B cell (primary cell): ENCODE measurements around the gene SLC35G2. TPM values are rescaled to one million over a fixed set of nuclear protein-coding genes. Genes with fewer than 3 reads are reported as not detected.

Source experiments
- ATAC-seq: fragments of 200-7000 bp; cut with Tn5 transposase; one replicate; pipeline ENCODE4 v1.10.0; 2021; ENCODE audit warnings: low read depth, mild to moderate bottlenecking, moderate number of reproducible peaks, moderate library complexity
- CTCF ChIA-PET: fragments of 350-600 bp; sonication (Branson Sonifier 250); formaldehyde crosslinking; loops from one replicate; lab custom pipeline; 2021; ENCODE audit warnings: antibody characterized with exemption, inconsistent platforms; lab: Charles Lee
- POLR2A ChIA-PET: fragments of 350-600 bp; sonication (Branson Sonifier 250); formaldehyde crosslinking; loops from one replicate; lab custom pipeline; 2021; ENCODE audit warnings: antibody characterized with exemption; lab: Charles Lee
- DNase-seq: peaks from one replicate; pipeline ENCODE4 v3.0.0; 2013
- H2AFZ ChIP-seq: 2 replicates; pipeline ENCODE4 v1.6.1; 2012; ENCODE audit warnings: mild to moderate bottlenecking, low read depth, low read length; ENCODE audit not compliant: insufficient read depth, poor library complexity, severe bottlenecking
- H3K27ac ChIP-seq, 2 donors: 1 replicate in 1 of 2; 2 replicates in 1 of 2; pipeline ENCODE4 v1.5.1; 2012 to 2013; ENCODE audit warnings: low read length in 2 of 2, mild to moderate bottlenecking in 2 of 2, moderate library complexity in 1 of 2
- H3K27me3 ChIP-seq, 4 experiments: fragments of 200-600 bp in 1 of 4; sonication (generic) in 1 of 4; replicated peaks in 1 of 4; 1 replicate in 2 of 4; 2 replicates in 2 of 4; pipeline versions ENCODE4 v1.6.1 to v1.7.0; 2013 to 2016; ENCODE audit warnings: low read length in 3 of 4, mild to moderate bottlenecking in 2 of 4, mixed read lengths in 1 of 4, moderate library complexity in 1 of 4; ENCODE audit not compliant: insufficient read depth in 4 of 4, control insufficient read depth in 3 of 4; ENCODE audit errors: control extremely low read depth in 1 of 4
- H3K36me3 ChIP-seq, 2 experiments: replicated peaks in 1 of 2; 1 replicate in 1 of 2; 2 replicates in 1 of 2; pipeline versions ENCODE4 v1.6.1 to v1.7.1; 2013; ENCODE audit warnings: low read length in 1 of 2; ENCODE audit not compliant: insufficient read depth in 2 of 2, control insufficient read depth in 1 of 2; ENCODE audit errors: control extremely low read depth in 1 of 2, extremely low read depth in 1 of 2
- H3K4me1 ChIP-seq, 2 donors: fragments of 200-600 bp in 1 of 2; sonication (generic) in 1 of 2; 1 replicate in 1 of 2; 2 replicates in 1 of 2; pipeline versions ENCODE4 v1.5.1 to v1.6.1; 2013 to 2017; ENCODE audit warnings: low read length in 2 of 2; ENCODE audit not compliant: control insufficient read depth in 2 of 2, insufficient read depth in 2 of 2
- H3K4me2 ChIP-seq: replicated peaks from 2 replicates; pipeline ENCODE3; 2012; ENCODE audit warnings: mild to moderate bottlenecking, low read depth, low read length; ENCODE audit not compliant: poor library complexity, severe bottlenecking
- H3K4me3 ChIP-seq, 5 experiments: fragments of 200-600 bp in 1 of 5; sonication (generic) in 1 of 5; 1 replicate in 3 of 5; 2 replicates in 2 of 5; pipeline versions ENCODE4 v1.5.1 to v1.7.0; 2011 to 2016; ENCODE audit warnings: low read length in 4 of 5, mild to moderate bottlenecking in 4 of 5, low read depth in 2 of 5, control low read depth in 1 of 5, moderate library complexity in 1 of 5; ENCODE audit not compliant: insufficient read depth in 1 of 5; ENCODE audit errors: control extremely low read depth in 1 of 5, extremely low read depth in 1 of 5
- H3K79me2 ChIP-seq: fragments of 200-600 bp; sonication (generic); one replicate; pipeline ENCODE4 v1.6.0; 2016; ENCODE audit warnings: low read length; ENCODE audit not compliant: control insufficient read depth, insufficient read depth
- H3K9ac ChIP-seq: fragments of 200-600 bp; sonication (generic); 2 replicates; pipeline ENCODE4 v1.6.1; 2017; ENCODE audit warnings: mild to moderate bottlenecking, low read length, moderate library complexity
- H3K9me3 ChIP-seq, 3 donors: one replicate each; pipeline versions ENCODE4 v1.6.1 to v1.7.1; 2013; ENCODE audit warnings: low read length in 2 of 3; ENCODE audit not compliant: control insufficient read depth in 2 of 3, insufficient read depth in 1 of 3; ENCODE audit errors: control extremely low read depth in 1 of 3
- H4K20me1 ChIP-seq: 2 replicates; pipeline ENCODE4 v1.6.0; 2012; ENCODE audit warnings: mild to moderate bottlenecking, low read length; ENCODE audit not compliant: insufficient read depth, control insufficient read depth, poor library complexity, severe bottlenecking
- H3K27ac Mint-ChIP-seq: one replicate; pipeline ENCODE4 v1.8.0; 2021; ENCODE audit warnings: mixed read lengths
- H3K27me3 Mint-ChIP-seq: one replicate; pipeline ENCODE4 v1.8.0; 2021; ENCODE audit warnings: mixed read lengths
- H3K4me1 Mint-ChIP-seq: one replicate; pipeline ENCODE4 v1.8.0; 2021; ENCODE audit warnings: mixed read lengths
- H3K4me3 Mint-ChIP-seq: one replicate; pipeline ENCODE4 v1.8.0; 2021; ENCODE audit warnings: mixed read lengths
- H3K9me3 Mint-ChIP-seq: one replicate; pipeline ENCODE4 v1.8.0; 2022; ENCODE audit warnings: mixed read lengths; ENCODE audit not compliant: insufficient read depth
- CTCF ChIP-seq: fragments of 200-600 bp; IDR thresholded peaks from one replicate; pipeline ENCODE4 v1.8.0; 2022; ENCODE audit warnings: antibody characterized with exemption, mild to moderate bottlenecking
- EZH2 ChIP-seq: IDR thresholded peaks from 2 replicates; pipeline ENCODE4 v1.6.1; 2012; ENCODE audit warnings: borderline replicate concordance, low read depth, mild to moderate bottlenecking, moderate library complexity, low read length; ENCODE audit not compliant: insufficient read depth, poor library complexity, severe bottlenecking
- WGBS: methylation state at CpG from one replicate; pipeline ENCODE4 v1.1.5; 2013; ENCODE audit warnings: missing lambda C conversion rate; ENCODE audit not compliant: insufficient coverage; 5-methylcytosine and 5-hydroxymethylcytosine counted together
- intact Hi-C: fragments of 100-400 bp; cut with micrococcal nuclease; formaldehyde crosslinking; loops from one replicate; pipeline ENCODE4 v1.10.0; 2022
- polyA plus RNA-seq: library from polyadenylated mRNA; depleted of rRNA; stranded (reverse); fragments of >200 nt; gene quantifications from 2 replicates; pipeline ENCODE4 v1.2.3, GENCODE V29; 2012
- total RNA-seq, 2 donors: library from RNA; stranded (reverse); fragments of 120-200 nt in 1 of 2; gene quantifications; 1 replicate in 1 of 2; 2 replicates in 1 of 2; pipeline versions ENCODE4 v1.2.3 to v1.2.4, GENCODE V29; 2013 to 2022

SLC35G2 gene
- total and polyA plus RNA-seq, 2 donors (not counting 1 experiment from before 2014, with no cell fraction given): 0.07 to 9.4 TPM

DNA sequence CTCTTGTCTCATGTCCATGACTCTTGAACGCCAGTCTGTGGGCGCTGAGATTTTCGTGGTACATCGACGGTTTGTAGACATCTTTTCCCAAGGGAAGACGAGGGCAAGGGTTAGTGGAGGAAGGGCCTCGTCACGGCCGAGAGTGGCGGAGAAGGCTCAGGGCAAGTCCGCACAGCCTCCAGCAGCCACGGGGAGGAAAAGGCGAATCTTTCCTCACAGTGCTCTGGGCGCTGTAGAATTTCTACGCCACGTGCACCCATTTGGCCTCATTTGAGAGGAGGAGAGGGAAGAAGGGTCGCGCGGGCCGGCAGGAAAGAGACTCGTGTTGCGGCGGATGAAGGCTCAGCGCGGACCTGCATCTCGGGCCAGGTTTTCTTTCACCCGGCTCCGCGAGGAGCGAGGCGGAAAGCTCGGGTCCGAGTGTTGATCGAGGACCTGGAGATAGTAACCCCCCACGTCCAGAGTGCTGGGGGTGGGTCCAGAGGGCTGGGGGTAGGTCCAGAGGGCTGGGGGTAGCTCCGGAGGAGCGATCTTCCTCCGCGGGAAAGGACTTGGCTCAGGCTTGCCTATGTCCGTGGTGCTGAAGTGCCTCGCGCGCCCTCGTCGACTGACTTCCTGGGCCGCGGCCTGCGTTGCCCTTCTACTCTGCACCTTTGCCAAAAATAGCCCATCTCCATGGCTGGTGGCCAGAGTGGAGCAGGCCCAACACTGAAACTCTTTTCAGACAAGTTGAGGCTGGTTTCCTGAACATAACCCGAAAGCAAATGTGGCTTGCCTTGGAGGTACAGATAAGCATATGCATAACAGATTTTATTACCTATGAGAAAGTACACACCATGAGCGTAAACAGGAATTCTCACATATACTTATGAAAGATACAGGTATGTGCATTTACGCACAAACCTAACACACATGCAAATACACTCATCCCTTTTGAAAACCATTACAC is 1.1 kb downstream of the SLC35G2 start:
- peak overlapping the region; percentile 81 for H2AFZ ChIP-seq
- peaks cover 21 to 22% of the 10 kb centered on the region in 2 donors for H3K4me1 ChIP-seq
- H3K4me3 ChIP-seq: peak overlapping the region; percentile 43 to 66 (median 58)
- Mint-ChIP-seq H3K27me3 (peaks cover 30% of the 10 kb centered on the region), H3K9me3 (peaks cover 5% of the 10 kb centered on the region), H3K4me1 (peaks cover 23% of the 10 kb centered on the region), H3K27ac (peak overlapping the region; percentile 85), H3K4me3 (peak overlapping the region; percentile 95)
- POLR2A ChIA-PET: interaction anchor here (0.6 to 1.2 kb wide), 2 partner anchors 19 to 42 kb away, joined by 3 to 8 read pairs; partner anchors contain the start of gene NCK1
- peak overlapping the region; percentile 75 for H3K9ac ChIP-seq
- no peaks in the 10 kb centered on the region for H3K36me3 ChIP-seq
- H4K20me1 ChIP-seq: no peaks in the 10 kb centered on the region
- H3K9me3 ChIP-seq: peaks cover 1 to 22% (median 3%) of the 10 kb centered on the region in 3 donors
- TF ChIP-seq CTCF: no peak
- no peak for TF ChIP-seq EZH2
- intact Hi-C loops: loop anchor here (2.0 kb wide), 2 partner anchors 195 to 429 kb away; no protein-coding TSS in a partner anchor
- CTCF ChIA-PET: interaction anchor here (1.3 kb wide), 1 partner anchor 67 kb away, joined by 5 read pairs; no protein-coding TSS in a partner anchor
- H3K79me2 ChIP-seq: no peaks in the 10 kb centered on the region
- H3K27me3 ChIP-seq: peaks cover 0 to 40% (median 31%) of the 10 kb centered on the region in 4 experiments
- peak; percentile 44 for DNase-seq
- H3K4me2 ChIP-seq: peak overlapping the region; percentile 97
- H3K27ac ChIP-seq: no peak overlapping the region
- 7% methylated on average over 48 of the region's 51 CpGs for WGBS
- no peak for ATAC-seq
